SK-N-SH (cell line): ENCODE data around the gene ST6GALNAC6. TPM values are rescaled to one million over a fixed set of nuclear protein-coding genes. Genes with fewer than 3 reads are reported as not detected.

ENCODE experiments used
- CTCF ChIA-PET: fragments of 300-600, 350-600 bp; formaldehyde crosslinking; extraction: SDS; loops from one replicate; lab custom pipeline; 2021; lab: Yijun Ruan, JAX
- POLR2A ChIA-PET: fragments of 350-600 bp; sonication (Branson Sonifier 250); formaldehyde crosslinking; extraction: SDS; loops from one replicate; lab custom pipeline; 2020; ENCODE audit warnings: antibody characterized with exemption, inconsistent platforms; lab: Yijun Ruan, JAX
- DNase-seq: peaks from one replicate; pipeline ENCODE4 v3.0.0; 2012
- H2AFZ ChIP-seq: fragments of 200-600 bp; sonication (generic); 2 replicates; pipeline ENCODE4 v1.8.1; 2016; ENCODE audit warnings: antibody characterized with exemption, mild to moderate bottlenecking, low read depth
- H3F3A ChIP-seq: fragments of 200-600 bp; sonication (generic); replicated peaks from 2 replicates; pipeline ENCODE3; 2016; ENCODE audit warnings: antibody characterized with exemption, mild to moderate bottlenecking; ENCODE audit not compliant: insufficient read depth
- H3K27ac ChIP-seq, 2 experiments: fragments of 200-500 bp in 1 of 2; fragments of 200-600 bp in 1 of 2; sonication (Bioruptor generic) in 1 of 2; sonication (generic), shearing (Covaris generic) in 1 of 2; 2 replicates each; pipeline versions ENCODE4 v1.5.1 to v1.6.1; 2014 to 2016; ENCODE audit warnings: low read depth in 2 of 2, inconsistent platforms in 1 of 2, low read length in 1 of 2, mild to moderate bottlenecking in 1 of 2, mixed read lengths in 1 of 2
- H3K27me3 ChIP-seq: fragments of 200-600 bp; sonication (generic), shearing (Covaris generic); 2 replicates; pipeline ENCODE4 v1.6.1; 2016; ENCODE audit warnings: mixed run types; ENCODE audit not compliant: insufficient read depth
- H3K36me3 ChIP-seq, 2 experiments: fragments of 200-500 bp in 1 of 2; fragments of 200-600 bp in 1 of 2; sonication (Bioruptor generic) in 1 of 2; sonication (generic) in 1 of 2; replicated peaks in 1 of 2; 2 replicates each; pipeline versions ENCODE3 to v1.5.1; 2014 to 2016; ENCODE audit warnings: low read length in 1 of 2, mild to moderate bottlenecking in 1 of 2; ENCODE audit not compliant: insufficient read depth in 2 of 2, control insufficient read depth in 1 of 2
- H3K4me1 ChIP-seq, 2 experiments: fragments of 200-500 bp in 1 of 2; fragments of 200-600 bp in 1 of 2; sonication (Bioruptor generic) in 1 of 2; sonication (generic), shearing (Covaris generic) in 1 of 2; 2 replicates each; pipeline versions ENCODE4 v1.5.1 to v1.6.1; 2014 to 2016; ENCODE audit warnings: low read depth in 1 of 2, low read length in 1 of 2, mixed run types in 1 of 2; ENCODE audit not compliant: insufficient read depth in 2 of 2, control insufficient read depth in 1 of 2
- H3K4me2 ChIP-seq: fragments of 200-600 bp; sonication (generic), shearing (Covaris generic); 2 replicates; pipeline ENCODE4 v1.6.1; 2017; ENCODE audit warnings: mixed run types
- H3K4me3 ChIP-seq, 2 experiments: fragments of 200-500 bp in 1 of 2; fragments of 200-600 bp in 1 of 2; sonication (Bioruptor generic) in 1 of 2; sonication (generic), shearing (Covaris generic) in 1 of 2; 2 replicates each; pipeline versions ENCODE4 v1.5.1 to v1.8.1; 2014 to 2016; ENCODE audit warnings: low read depth in 2 of 2, inconsistent platforms in 1 of 2, low read length in 1 of 2, mild to moderate bottlenecking in 1 of 2, mixed read lengths in 1 of 2, moderate library complexity in 1 of 2
- H3K79me2 ChIP-seq: fragments of 200-600 bp; sonication (generic); 2 replicates; pipeline ENCODE4 v1.8.1; 2017; ENCODE audit warnings: mild to moderate bottlenecking; ENCODE audit not compliant: insufficient read depth
- H3K9ac ChIP-seq: fragments of 200-600 bp; sonication (generic); 2 replicates; pipeline ENCODE4 v1.6.1; 2017; ENCODE audit warnings: mixed run types
- H3K9me2 ChIP-seq: fragments of 200-600 bp; sonication (generic); 2 replicates; pipeline ENCODE4 v1.6.1; 2017; ENCODE audit warnings: mixed run types
- H3K9me3 ChIP-seq: fragments of 200-600 bp; sonication (generic); 2 replicates; pipeline ENCODE4 v1.6.1; 2017; ENCODE audit warnings: mixed run types, mild to moderate bottlenecking, moderate library complexity
- H4K20me1 ChIP-seq: fragments of 200-600 bp; sonication (generic); 2 replicates; pipeline ENCODE4 v1.6.1; 2017; ENCODE audit warnings: mild to moderate bottlenecking, mixed run types; ENCODE audit not compliant: insufficient read depth
- ELF1 ChIP-seq: IDR thresholded peaks from 2 replicates; pipeline ENCODE4 v1.4.0; 2012
- EP300 ChIP-seq, 2 experiments: IDR thresholded peaks; 2 replicates each; pipeline versions ENCODE4 v1.4.0 to v1.6.1; 2012; ENCODE audit warnings: borderline replicate concordance in 1 of 2, low read depth in 1 of 2, low read length in 1 of 2
- EZH2phosphoT487 ChIP-seq: fragments of 200-600 bp; sonication (generic); IDR thresholded peaks from 2 replicates; pipeline ENCODE4 v1.6.1; 2017; ENCODE audit warnings: low read depth, mixed run types, mild to moderate bottlenecking, antibody characterized with exemption, moderate library complexity, borderline replicate concordance
- FOSL2 ChIP-seq: IDR thresholded peaks from 2 replicates; pipeline ENCODE4 v1.4.0; 2012; ENCODE audit warnings: low read depth, mild to moderate bottlenecking, moderate library complexity, borderline replicate concordance
- FOXM1 ChIP-seq: IDR thresholded peaks from 2 replicates; pipeline ENCODE4 v1.4.0; 2012; ENCODE audit warnings: low read depth, mild to moderate bottlenecking
- GABPA ChIP-seq: IDR thresholded peaks from 2 replicates; pipeline ENCODE4 v1.4.0; 2012; ENCODE audit warnings: low read depth, mild to moderate bottlenecking
- JUND ChIP-seq: IDR thresholded peaks from 2 replicates; pipeline ENCODE4 v1.4.0; 2012
- MAX ChIP-seq: IDR thresholded peaks from 2 replicates; pipeline ENCODE4 v1.4.0; 2012; ENCODE audit warnings: low read depth
- REST ChIP-seq: IDR thresholded peaks from 2 replicates; pipeline ENCODE4 v1.6.1; 2012; ENCODE audit warnings: mild to moderate bottlenecking, low read depth, low read length, moderate library complexity
- RXRA ChIP-seq: IDR thresholded peaks from 2 replicates; pipeline ENCODE4 v1.4.0; 2012; ENCODE audit warnings: low read depth, mild to moderate bottlenecking, borderline replicate concordance
- SIN3A ChIP-seq: IDR thresholded peaks from 2 replicates; pipeline ENCODE4 v1.6.1; 2012; ENCODE audit warnings: low read depth, mild to moderate bottlenecking, low read length, moderate library complexity, borderline replicate concordance
- TEAD4 ChIP-seq: IDR thresholded peaks from 2 replicates; pipeline ENCODE4 v1.4.0; 2012; ENCODE audit warnings: mild to moderate bottlenecking, borderline replicate concordance; ENCODE audit not compliant: insufficient read depth
- WGBS: methylation state at CpG from one replicate; pipeline ENCODE4 v1.1.6; 2017; ENCODE audit warnings: low lambda C conversion rate; 5-methylcytosine and 5-hydroxymethylcytosine counted together
- polyA plus RNA-seq, 3 experiments: library from polyadenylated mRNA; depleted of rRNA; stranded (reverse); fragments of >200 nt; gene quantifications; 2 replicates each; pipeline ENCODE4 v1.2.3, GENCODE V29; 2012
- TF ChIP-seq, protein P1 (sequence below): fragments of 150-350 bp; IDR thresholded peaks from 2 replicates; pipeline ENCODE4 v1.6.1; 2016; ENCODE audit warnings: mild to moderate bottlenecking, low read depth, low read length
- TF ChIP-seq, protein P2 (sequence below): fragments of 200-600 bp; sonication (generic); IDR thresholded peaks from 2 replicates; pipeline ENCODE4 v1.6.1; 2017; ENCODE audit warnings: antibody characterized with exemption, mild to moderate bottlenecking, moderate library complexity

The ST6GALNAC6 gene
- polyA plus RNA-seq, 1 of the 3 experiments (the other 2 are of a cell fraction): 34.8 TPM

DNA sequence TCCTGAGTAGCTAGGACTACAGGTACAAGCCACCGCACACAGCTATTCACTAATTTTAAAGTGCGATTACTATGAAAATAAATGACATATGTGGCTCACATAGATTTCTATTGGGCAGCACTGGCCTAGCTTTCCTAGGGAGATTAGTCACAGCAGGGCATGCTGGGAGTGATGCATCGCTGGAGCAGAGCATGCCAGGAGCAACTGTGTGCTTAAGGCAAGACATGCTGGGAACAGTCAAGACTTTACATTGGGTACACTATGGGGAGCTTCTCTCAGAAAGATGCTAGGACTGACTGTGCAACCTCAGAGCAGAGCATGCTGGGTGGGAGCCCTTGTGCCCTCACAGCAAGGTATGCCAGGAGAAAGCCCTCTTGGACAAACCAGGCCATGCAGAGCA lies 9.3 kb downstream of the ST6GALNAC6 start:
- TF ChIP-seq, protein P1, sequence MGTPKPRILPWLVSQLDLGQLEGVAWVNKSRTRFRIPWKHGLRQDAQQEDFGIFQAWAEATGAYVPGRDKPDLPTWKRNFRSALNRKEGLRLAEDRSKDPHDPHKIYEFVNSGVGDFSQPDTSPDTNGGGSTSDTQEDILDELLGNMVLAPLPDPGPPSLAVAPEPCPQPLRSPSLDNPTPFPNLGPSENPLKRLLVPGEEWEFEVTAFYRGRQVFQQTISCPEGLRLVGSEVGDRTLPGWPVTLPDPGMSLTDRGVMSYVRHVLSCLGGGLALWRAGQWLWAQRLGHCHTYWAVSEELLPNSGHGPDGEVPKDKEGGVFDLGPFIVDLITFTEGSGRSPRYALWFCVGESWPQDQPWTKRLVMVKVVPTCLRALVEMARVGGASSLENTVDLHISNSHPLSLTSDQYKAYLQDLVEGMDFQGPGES: no peak
- TF ChIP-seq RXRA: no peak
- TF ChIP-seq MAX: no peak
- TF ChIP-seq EZH2phosphoT487: no peak
- TF ChIP-seq REST: no peak
- TF ChIP-seq JUND: no peak
- TF ChIP-seq ELF1: no peak
- TF ChIP-seq FOSL2: no peak
- TF ChIP-seq EP300 (IDR thresholded peaks at IDR 0.05; ENCODE audit: borderline replicate concordance in 1 of 2, low read depth in 1 of 2, low read length in 1 of 2): no peak
- TF ChIP-seq FOXM1: no peak
- no peak for TF ChIP-seq TEAD4
- TF ChIP-seq SIN3A: no peak
- no peak for TF ChIP-seq GABPA
- TF ChIP-seq, protein P2, sequence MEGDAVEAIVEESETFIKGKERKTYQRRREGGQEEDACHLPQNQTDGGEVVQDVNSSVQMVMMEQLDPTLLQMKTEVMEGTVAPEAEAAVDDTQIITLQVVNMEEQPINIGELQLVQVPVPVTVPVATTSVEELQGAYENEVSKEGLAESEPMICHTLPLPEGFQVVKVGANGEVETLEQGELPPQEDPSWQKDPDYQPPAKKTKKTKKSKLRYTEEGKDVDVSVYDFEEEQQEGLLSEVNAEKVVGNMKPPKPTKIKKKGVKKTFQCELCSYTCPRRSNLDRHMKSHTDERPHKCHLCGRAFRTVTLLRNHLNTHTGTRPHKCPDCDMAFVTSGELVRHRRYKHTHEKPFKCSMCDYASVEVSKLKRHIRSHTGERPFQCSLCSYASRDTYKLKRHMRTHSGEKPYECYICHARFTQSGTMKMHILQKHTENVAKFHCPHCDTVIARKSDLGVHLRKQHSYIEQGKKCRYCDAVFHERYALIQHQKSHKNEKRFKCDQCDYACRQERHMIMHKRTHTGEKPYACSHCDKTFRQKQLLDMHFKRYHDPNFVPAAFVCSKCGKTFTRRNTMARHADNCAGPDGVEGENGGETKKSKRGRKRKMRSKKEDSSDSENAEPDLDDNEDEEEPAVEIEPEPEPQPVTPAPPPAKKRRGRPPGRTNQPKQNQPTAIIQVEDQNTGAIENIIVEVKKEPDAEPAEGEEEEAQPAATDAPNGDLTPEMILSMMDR: no peak
- POLR2A ChIA-PET: no interaction called here

More for the DNA sequence above, 9.3 kb downstream of the ST6GALNAC6 start:
- no peaks in the 10 kb centered on the region for H4K20me1 ChIP-seq
- no peak overlapping the region for H2AFZ ChIP-seq
- H3K4me2 ChIP-seq: no peak overlapping the region
- 96% methylated on average over 3 of the region's 3 CpGs for WGBS
- H3K36me3 ChIP-seq: peaks cover 48 to 74% of the 10 kb centered on the region in 2 experiments
- H3K4me1 ChIP-seq: peaks cover 0 to 4% of the 10 kb centered on the region in 2 experiments; a peak in 2 of 4 replicates
- CTCF ChIA-PET: interaction anchor here (1.0 to 1.8 kb wide), 4 partner anchors 20 to 305 kb away, joined by 3 to 10 read pairs (median 6); partner anchors contain the start of gene TOR2A
- H3K79me2 ChIP-seq: no peaks in the 10 kb centered on the region
- no peaks in the 10 kb centered on the region for H3K9me3 ChIP-seq
- H3K27me3 ChIP-seq: no peaks in the 10 kb centered on the region
- H3K9me2 ChIP-seq: no peaks in the 10 kb centered on the region
- H3K9ac ChIP-seq: no peak overlapping the region
- no peak for DNase-seq
- no peak overlapping the region for H3K4me3 ChIP-seq
- H3F3A ChIP-seq: peaks cover 9% of the 10 kb centered on the region
- no peak overlapping the region for H3K27ac ChIP-seq
